Stimulated activated naive CD8-positive, alpha-beta T cell treated with anti-CD3 and anti-CD28 coated beads, Interleukin-15, amount 100 ng/mL, for 72 hours (primary cell): ENCODE results near the gene RAC2.

Experiments
- ATAC-seq: fragments of 150-1000 bp; cut with Tn5 transposase; 2 replicates; pipeline ENCODE4 v1.10.0; 2021; ENCODE audit warnings: mild to moderate bottlenecking, moderate library complexity
- DNase-seq, 2 donors: peaks; one replicate each; pipeline ENCODE4 v3.0.0; 2021 to 2022
- H3K27ac Mint-ChIP-seq, 2 donors: one replicate each; pipeline ENCODE4 v1.8.0; 2022; ENCODE audit warnings: mild to moderate bottlenecking in 2 of 2, mixed read lengths in 2 of 2, moderate library complexity in 2 of 2
- H3K27me3 Mint-ChIP-seq: one replicate; pipeline ENCODE4 v1.8.0; 2022; ENCODE audit warnings: mixed read lengths
- H3K4me1 Mint-ChIP-seq: one replicate; pipeline ENCODE4 v1.8.0; 2022; ENCODE audit warnings: mild to moderate bottlenecking, mixed read lengths
- H3K4me3 Mint-ChIP-seq, 2 donors: one replicate each; pipeline ENCODE4 v1.8.0; 2022; ENCODE audit warnings: mild to moderate bottlenecking in 2 of 2, mixed read lengths in 2 of 2, moderate library complexity in 1 of 2
- H3K9me3 Mint-ChIP-seq, 2 donors: one replicate each; pipeline ENCODE4 v1.8.0; 2022; ENCODE audit warnings: mixed read lengths in 2 of 2

The RAC2 gene

DNA sequence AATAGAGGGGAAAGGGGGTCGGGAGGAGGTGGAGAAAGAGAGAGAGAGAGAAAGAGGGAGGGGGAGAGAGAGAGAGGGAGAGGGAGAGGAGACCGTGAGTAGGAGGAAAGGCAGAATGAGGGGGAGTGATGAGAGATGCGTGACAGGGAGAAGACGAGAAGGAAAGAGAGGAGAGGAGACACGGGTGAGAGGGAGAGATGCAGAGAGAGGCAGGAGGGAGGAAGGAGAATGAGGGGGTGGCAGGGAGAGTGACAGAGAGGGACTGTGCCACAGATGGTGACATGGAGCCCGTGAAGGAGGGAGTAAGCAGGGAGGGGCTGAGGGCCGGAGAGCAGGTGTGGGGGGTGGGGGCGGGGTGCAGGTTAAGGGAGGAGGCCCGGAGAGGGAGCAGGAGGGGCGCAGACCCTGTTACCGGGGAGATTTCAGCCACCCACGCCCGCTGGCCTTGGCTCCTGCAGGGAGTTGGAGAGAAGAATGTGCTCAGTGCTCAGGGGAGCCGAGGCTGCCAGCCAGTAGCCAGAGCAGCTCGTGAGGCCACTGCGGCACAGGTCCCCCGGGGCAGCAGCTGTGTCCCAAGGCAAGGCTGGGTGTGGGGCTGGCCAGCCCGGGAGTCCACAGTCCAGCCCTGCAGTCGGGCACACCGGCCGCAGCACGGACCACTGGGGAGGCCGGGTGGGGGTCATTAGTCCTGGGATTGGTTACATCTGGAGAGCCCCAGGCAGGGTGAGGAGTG is 31.7 kb downstream of the RAC2 start, which contains the start of gene SSTR3:
Gene SSTR3, minus strand, starts transcription at position 304 of the 733 bp plus-strand sequence. CDS start 4,674 bp downstream, outside the sequence.
- Mint-ChIP-seq H3K4me3 (peak within 1 kb of the TSS in 1 of 2 donors; percentile 17), H3K4me1 (peaks cover 86% of the 10 kb centered on the region), H3K27ac (peak within 1 kb of the TSS in 1 of 2 donors; percentile 55), H3K9me3 (no peaks in the 10 kb centered on the region), H3K27me3 (no peaks in the 10 kb centered on the region)
- ATAC-seq (no peak), DNase-seq (no peak)

DNA sequence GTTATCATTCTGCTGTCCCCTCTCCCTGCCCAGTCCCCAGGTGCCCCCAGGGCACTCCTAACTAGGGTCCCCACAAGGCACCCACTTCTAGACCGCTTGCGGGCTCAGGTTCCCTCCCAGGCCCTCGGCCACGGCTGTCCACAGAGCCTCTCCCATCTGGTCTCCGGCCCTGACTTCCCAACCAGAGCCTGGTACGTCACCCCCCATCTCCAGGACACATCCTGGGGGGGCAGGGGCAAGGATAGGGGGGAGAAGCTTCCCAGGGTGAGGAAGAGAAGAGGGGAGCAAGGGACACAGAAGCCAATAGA is 32.2 kb downstream of the RAC2 start:
- DNase-seq (no peak), ATAC-seq (no peak)
- Mint-ChIP-seq H3K9me3 (no peaks in the 10 kb centered on the region), H3K4me3 (no peak overlapping the region), H3K27me3 (no peaks in the 10 kb centered on the region), H3K4me1 (peaks cover 87% of the 10 kb centered on the region), H3K27ac (no peak overlapping the region)

DNA sequence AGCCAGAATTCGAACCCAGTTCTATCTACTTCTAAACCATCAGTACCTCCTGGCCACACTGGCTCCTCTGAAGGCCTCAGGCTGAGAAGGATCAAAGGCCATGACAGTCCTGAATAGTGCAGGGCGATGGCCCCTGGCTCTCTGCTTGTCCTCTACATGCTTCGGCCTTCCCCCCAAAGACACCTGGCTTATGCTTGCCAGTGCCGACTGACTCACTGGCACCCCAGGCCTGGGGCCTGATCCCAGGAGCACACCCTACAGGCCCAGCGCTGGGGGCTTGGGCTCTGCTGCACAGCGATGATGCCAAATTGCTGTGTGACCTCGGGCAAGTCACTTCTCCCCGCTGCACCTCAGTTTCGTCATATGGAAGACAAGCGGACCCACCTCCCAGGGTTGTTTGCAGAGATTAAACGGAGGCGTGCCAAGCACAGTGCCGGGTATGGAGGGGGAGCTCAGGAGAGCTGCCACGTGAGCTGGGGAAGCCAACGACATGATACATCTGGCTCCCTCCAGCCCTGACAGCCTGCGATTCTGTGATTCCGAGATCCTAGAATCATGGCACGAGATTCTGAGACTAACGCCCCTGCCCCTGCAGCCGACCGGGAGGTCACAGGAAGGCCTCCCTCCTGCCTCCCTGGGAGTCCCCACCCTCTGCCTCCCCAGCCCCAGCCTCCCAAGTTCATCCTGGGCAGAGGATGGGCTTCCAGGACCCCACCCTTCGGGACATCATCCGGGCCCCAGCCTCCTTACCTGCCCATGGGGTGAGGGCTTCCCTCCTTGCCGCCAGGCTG is 32.8 kb downstream of the RAC2 start:
- no peaks in the 10 kb centered on the region for H3K9me3 Mint-ChIP-seq
- peaks cover 85% of the 10 kb centered on the region for H3K4me1 Mint-ChIP-seq
- no peak for ATAC-seq
- DNase-seq = no peak
- H3K27me3 Mint-ChIP-seq = no peaks in the 10 kb centered on the region
- peak overlapping the region in 1 of 2 donors; percentile 55 for H3K27ac Mint-ChIP-seq
- no peak overlapping the region for H3K4me3 Mint-ChIP-seq

DNA sequence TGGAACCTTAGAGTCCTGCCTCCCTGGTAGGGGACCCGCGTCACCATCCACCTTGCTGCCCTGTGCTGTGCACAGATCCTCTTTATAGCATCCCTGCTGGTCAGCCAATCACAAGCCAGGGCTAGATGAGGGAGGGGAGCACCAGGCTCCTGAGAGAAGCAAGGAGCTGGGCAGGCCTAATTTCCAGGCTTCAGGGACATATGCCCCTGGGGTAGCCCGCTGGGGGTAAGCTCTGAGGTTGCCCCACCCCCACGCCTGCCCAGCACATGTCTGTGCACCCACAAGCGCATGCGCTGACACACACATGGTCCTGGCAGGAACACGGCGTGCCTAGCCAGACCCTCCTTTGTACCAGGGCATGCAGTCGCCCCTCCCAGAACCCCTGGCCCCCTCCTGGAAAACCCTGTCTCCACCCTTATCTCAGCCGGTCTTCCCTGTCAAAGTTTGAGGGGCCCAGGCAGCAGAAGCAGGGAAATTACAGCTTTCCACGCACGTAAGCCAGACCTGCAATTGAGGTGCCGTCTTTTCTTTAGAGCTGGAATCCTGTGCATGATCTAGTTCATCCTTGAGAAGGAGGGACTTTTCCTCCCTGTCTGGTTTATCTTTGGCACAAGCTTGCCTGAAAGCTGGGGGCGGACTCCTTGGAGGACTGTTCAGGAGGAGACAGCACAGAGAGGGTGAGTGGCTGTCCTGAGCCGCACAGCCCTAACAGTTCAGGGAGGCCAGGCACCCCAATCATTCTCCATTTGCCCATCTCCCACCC is 33.8 kb downstream of the RAC2 start:
- no peak overlapping the region for H3K27ac Mint-ChIP-seq
- H3K9me3 Mint-ChIP-seq = no peaks in the 10 kb centered on the region
- H3K4me1 Mint-ChIP-seq = peaks cover 91% of the 10 kb centered on the region
- DNase-seq = no peak
- H3K27me3 Mint-ChIP-seq = no peaks in the 10 kb centered on the region
- ATAC-seq = no peak
- no peak overlapping the region for H3K4me3 Mint-ChIP-seq

DNA sequence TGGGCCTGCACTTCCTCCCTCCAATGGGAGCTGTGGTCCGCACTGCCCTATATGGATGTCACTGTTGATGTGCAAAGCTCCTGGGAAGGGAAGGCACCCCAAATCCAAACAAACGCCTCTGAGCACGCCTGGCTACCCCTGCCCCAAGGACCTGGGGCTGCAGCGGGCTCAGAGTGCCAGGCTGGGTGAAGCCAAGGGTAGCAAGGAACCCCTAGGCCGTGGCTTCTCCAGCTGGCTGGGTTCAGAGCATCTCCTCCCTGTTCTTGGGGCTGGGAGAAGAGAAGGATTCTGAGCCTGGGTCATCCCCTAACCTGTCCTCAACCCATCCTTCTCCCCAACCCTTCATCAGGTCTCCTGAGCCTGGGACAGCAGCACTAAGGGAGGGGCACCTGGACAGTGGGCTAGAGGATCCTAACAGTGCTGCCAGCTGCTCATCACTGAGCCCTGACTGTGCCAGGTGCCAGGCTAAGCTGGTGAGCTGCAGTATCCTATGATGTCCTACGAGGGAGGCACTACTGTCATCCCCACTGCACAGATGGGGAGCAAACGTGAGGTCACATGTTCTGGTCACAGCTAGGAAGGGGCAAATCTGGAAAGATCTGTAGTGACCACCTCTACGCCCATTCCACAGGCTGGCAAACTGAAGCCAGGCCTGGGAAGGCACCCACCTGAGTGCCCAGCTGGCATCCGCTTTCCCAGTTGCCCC is 34.8 kb downstream of the RAC2 start:
- H3K27me3 Mint-ChIP-seq = no peaks in the 10 kb centered on the region
- DNase-seq (no peak), ATAC-seq (no peak)
- no peak overlapping the region for H3K27ac Mint-ChIP-seq
- peaks cover 93% of the 10 kb centered on the region for H3K4me1 Mint-ChIP-seq
- no peaks in the 10 kb centered on the region for H3K9me3 Mint-ChIP-seq
- H3K4me3 Mint-ChIP-seq = no peak overlapping the region

- peak overlapping the region in 1 of 2 donors; percentile 32 for H3K4me3 Mint-ChIP-seq
- ATAC-seq (no peak), DNase-seq (no peak)
- peak overlapping the region; percentile 46 to 47 for H3K27ac Mint-ChIP-seq
- H3K4me1 Mint-ChIP-seq = peaks cover 93% of the 10 kb centered on the region
- no peaks in the 10 kb centered on the region for H3K9me3 Mint-ChIP-seq
- H3K27me3 Mint-ChIP-seq = no peaks in the 10 kb centered on the region
Observed at GRCh38 chr22:37208401-37209139, 35.5 kb downstream of the RAC2 start.

GRCh38 chr22:37207981-37208380 is 36.1 kb downstream of the RAC2 start:
- Mint-ChIP-seq H3K4me3 (no peak overlapping the region), H3K27me3 (no peaks in the 10 kb centered on the region), H3K9me3 (no peaks in the 10 kb centered on the region), H3K4me1 (peaks cover 93% of the 10 kb centered on the region), H3K27ac (no peak overlapping the region)
- ATAC-seq (no peak), DNase-seq (no peak)

DNA sequence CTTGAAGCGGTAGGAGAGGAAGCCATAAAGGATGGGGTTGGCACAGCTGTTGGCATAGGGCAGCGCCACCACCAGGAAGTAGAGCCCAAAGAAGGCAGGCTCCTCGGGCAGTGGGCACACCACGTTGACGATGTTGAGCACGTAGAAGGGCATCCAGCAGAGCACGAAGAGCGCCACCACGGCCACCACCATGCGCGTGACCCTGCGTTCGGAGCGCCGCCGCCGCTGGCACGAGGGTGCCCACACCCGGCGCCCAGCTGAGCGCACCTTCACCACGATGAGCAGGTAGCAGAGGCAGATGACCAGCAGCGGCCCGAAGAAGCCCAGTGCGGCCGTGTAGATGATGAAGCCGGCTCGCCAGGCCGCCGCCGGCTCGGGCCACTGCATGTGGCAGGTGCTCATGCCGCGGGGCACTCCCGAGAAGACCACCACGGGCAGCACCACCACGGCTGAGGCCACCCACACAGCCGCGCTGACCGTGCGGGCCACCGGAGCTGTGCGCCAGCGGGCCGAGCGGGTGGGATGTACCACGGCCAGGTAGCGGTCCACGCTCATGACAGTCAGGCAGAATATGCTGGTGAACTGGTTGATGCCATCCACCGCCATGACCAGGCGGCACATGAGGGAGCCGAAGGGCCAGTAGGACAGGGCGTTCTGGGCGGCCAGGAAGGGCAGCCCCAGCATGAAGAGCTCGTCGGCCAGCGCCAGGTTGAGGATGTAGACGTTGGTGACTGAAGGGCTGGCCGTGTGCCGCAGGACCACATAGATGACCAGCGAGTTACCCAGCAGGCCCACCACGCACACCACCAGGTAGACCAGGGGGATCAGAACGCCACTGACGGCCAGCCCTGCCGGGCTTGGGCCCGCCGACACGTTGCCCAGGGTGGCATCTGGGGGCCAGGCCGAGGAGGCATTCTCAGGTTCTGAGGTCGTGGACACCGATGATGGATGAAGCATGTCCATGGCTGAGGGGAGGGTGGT is 36.9 kb downstream of the RAC2 start:
- peak overlapping the region in 1 of 2 donors; percentile 48 for H3K27ac Mint-ChIP-seq
- ATAC-seq = no peak
- no peaks in the 10 kb centered on the region for H3K9me3 Mint-ChIP-seq
- peaks cover 93% of the 10 kb centered on the region for H3K4me1 Mint-ChIP-seq
- no peak for DNase-seq
- H3K27me3 Mint-ChIP-seq = no peaks in the 10 kb centered on the region
- peak overlapping the region in 1 of 2 donors; percentile 20 for H3K4me3 Mint-ChIP-seq

DNA sequence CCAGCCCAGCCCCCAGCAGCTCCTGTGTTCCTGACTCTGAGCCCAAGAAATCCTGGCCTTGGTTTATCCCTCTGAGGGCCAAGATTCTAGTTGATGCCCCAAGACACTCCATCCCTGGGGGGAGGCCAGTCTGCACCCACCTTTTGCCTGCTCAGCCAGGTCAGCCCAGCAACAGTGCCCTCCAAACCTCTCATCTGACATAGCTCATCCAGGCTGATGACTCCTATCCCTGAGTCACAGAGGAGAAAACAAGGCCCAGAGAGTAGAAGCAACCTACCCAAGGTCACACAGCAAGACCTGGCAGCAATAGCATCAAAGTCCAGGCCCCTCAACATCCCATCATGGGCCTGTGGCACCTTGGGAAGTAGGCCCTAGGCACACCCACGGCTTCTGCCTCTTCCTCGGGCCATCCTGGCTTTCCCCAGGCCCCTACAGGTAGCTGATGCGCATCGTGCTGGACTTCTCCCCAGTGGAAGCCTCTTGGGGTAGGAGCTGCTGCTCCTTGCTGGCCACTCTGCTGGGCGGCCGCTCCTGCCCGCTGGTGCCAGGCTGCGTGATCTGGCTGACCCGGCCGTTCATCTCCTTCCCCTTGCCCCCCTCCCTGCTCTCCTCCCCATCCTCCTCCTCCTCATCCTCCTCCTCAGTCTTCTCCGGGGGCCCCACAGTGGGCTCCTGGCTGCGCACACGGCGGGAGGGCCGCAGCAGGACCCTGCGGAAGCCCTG is 37.8 kb downstream of the RAC2 start:
- Mint-ChIP-seq H3K4me1 (peaks cover 93% of the 10 kb centered on the region), H3K27ac (peak overlapping the region in 1 of 2 donors; percentile 48), H3K9me3 (no peaks in the 10 kb centered on the region)

GRCh38 chr22:37205046-37205445 is 39.0 kb downstream of the RAC2 start:
- Mint-ChIP-seq H3K27me3 (no peaks in the 10 kb centered on the region), H3K4me1 (peaks cover 95% of the 10 kb centered on the region), H3K27ac (peak overlapping the region in 1 of 2 donors; percentile 28), H3K4me3 (no peak overlapping the region), H3K9me3 (no peaks in the 10 kb centered on the region)
- DNase-seq (no peak), ATAC-seq (no peak)

More for the DNA sequence above, 37.8 kb downstream of the RAC2 start:
- ATAC-seq (no peak), DNase-seq (no peak)
- Mint-ChIP-seq H3K27me3 (no peaks in the 10 kb centered on the region), H3K4me3 (no peak overlapping the region)

DNA sequence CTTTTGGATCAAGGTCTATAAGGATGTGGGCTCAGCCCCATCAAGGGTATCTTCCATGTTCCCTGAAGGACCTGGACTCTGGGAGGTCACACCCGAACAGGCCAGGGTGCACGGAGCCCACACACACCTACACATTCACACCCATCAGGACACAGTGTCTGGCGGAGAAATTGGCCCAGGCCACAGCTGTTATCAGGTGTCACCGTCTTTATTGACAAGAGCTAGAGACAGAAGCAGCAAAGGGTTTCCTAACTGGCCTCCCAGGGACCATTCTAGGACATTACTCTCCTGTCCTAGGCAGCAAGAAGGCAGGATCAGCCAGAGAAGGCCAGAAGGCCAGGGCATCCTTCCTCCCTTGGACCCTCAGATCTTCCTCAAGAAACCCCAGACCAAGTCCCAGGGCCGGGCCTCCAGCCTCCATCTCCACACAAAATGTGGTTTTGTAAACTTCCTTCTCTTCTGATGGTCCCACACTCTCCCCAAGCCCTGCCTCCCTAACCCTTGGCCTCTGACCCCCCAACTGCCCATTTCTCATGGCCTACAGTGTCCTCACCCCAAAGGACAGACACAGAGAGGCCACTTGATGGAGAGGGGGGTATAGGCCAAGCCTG is 39.9 kb downstream of the RAC2 start:
- H3K9me3 Mint-ChIP-seq = no peaks in the 10 kb centered on the region
- DNase-seq = no peak
- H3K27ac Mint-ChIP-seq = no peak overlapping the region
- no peaks in the 10 kb centered on the region for H3K27me3 Mint-ChIP-seq
- no peak overlapping the region for H3K4me3 Mint-ChIP-seq
- peaks cover 95% of the 10 kb centered on the region for H3K4me1 Mint-ChIP-seq
- ATAC-seq = no peak

DNA sequence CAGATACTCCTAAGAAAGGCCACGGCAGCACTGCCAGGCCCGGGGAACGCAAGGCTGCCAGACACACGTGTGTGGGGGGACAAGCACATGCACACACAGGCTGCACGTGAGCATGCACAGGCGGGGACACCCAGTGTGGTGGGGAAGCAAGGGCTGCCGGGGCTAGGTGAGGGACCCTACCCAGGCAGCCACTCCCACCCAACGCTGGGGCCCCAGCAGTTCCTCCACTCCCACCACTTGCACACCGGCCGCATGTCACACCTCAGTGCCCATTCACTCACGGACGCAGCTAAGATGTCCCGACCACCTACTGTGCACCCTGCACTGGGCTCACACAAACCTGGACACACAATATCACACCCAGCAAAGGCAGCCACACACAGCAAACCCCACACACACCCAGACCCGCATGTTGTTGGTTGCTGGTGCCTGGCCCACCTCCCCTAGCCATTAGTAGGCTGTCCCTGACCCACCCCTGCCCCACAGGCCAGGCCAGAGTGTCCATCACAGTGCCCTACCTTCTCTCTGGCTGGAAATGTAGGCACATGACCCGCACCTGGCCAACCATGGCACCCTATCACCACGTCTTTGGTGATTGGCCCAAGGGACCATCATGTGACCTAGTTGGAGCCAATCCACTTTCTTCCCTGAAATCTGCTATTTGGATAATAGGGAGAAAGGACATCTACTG is 40.6 kb downstream of the RAC2 start:
- DNase-seq = no peak
- Mint-ChIP-seq H3K4me1 (peaks cover 89% of the 10 kb centered on the region), H3K4me3 (no peak overlapping the region), H3K27me3 (no peaks in the 10 kb centered on the region), H3K9me3 (no peaks in the 10 kb centered on the region), H3K27ac (no peak overlapping the region)
- ATAC-seq = no peak
